8988T (cell line): Measurements from ENCODE around the gene PTPRR.

Experiments used
- DNase-seq: peaks from one replicate; pipeline ENCODE4 v3.0.0; 2011

PTPRR gene

GRCh38 chr12:70590051-70590450 is 330.5 kb downstream of the PTPRR start:
- no peak for DNase-seq
